HG03064 (cell line): ENCODE data around the gene ADAMTSL2.

Source experiments
- ATAC-seq: cut with Tn5 transposase; IDR thresholded peaks from one replicate; pipeline ENCODE4 v1.9.1; 2021; ENCODE audit warnings: low read depth; ENCODE audit not compliant: unreplicated experiment

The ADAMTSL2 gene

DNA sequence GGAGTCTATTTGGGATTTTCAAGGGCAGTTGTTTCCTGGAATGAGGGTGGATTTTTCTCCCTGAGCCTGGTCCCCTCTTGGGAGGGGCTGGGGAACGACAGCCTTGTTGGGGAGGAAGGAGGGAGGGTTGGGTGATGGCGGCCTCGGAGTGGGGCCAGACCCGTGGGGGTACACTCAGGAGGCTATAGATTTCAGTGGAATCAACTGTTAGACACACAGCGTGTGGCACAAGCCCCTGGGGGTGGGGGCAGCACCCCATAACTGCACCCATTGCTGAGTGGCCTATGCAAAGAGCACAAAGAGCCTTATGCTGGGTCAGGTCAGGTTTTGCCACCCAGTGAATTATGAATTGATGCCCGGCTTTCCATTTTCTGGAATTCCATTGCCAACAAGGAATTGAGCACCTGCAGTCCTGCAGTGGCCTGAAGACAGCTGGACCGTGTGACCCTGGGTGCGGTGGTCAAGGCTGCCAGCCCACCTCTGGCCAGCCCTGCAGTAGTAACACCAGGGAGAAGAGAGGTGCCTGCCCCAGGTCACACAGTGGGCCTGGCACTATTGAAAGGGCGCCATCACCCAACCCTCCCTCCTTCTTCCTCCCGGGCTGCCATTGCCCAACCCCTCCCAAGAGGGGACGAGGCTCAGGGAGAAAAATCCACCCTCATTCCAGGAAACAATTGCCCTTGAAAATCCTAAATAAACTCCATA, 18.1 kb upstream of the ADAMTSL2 start:
- no peak for ATAC-seq

DNA sequence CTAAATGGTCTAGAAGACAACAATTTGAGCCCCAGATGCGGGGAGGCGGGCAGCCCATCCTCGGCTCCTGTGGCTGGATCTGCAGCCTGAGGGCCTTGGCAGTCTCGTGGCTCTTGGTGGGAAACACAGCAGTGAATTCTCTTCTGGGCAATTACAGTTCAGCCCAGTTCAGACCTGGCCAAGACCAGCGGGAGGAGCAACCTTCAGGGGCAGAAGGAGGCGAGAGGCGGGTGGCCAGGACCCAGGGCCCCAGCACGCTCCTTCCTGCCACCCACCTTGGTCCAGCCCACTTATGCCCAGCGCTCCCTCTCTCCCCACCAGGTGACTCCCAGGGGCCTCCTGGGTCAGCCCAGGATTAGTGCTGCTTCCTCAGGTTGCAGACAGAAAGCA, 17.5 kb upstream of the ADAMTSL2 start:
- ATAC-seq, result no peak

DNA sequence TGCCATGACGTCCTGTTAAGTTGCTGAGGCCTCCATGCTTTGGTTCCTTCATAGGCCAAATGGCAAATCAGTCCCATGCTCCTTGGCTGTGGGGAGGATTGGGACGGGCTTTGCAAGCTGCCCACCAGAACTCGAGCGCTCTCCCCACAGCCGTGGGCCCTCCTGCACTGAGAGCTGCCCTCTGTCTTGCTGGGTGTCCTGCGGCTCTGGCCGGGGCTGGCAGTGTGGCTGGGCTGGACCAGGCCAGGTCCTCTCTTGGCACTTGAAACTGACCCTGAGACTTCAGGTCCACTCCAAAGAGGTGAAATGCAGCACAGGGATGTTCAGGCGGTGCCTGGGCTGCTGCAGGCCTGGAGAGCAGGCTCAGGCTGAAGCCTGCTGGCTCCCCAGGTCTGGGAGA, 16.8 kb upstream of the ADAMTSL2 start:
- ATAC-seq, result no peak

DNA sequence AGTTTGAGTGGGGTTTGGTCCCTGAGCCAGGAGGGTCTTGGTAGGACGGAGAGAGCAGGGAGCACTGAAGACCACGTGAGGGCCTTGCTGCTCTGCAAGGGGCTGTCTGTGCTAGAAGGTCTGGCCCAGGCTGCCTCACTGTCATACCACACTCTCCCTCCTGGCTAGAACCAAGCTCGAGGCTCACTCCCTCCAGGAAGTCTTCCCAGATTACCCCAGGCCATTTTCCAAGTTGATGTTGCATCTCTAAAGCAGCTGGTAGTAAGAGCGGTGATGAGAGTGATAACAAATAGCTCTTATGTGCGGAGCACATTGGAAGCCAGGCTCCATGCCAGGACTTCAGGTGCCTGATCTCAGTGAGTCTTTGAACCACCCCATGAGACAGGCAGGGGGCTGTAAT, 16.3 kb upstream of the ADAMTSL2 start:
- no peak for ATAC-seq

DNA sequence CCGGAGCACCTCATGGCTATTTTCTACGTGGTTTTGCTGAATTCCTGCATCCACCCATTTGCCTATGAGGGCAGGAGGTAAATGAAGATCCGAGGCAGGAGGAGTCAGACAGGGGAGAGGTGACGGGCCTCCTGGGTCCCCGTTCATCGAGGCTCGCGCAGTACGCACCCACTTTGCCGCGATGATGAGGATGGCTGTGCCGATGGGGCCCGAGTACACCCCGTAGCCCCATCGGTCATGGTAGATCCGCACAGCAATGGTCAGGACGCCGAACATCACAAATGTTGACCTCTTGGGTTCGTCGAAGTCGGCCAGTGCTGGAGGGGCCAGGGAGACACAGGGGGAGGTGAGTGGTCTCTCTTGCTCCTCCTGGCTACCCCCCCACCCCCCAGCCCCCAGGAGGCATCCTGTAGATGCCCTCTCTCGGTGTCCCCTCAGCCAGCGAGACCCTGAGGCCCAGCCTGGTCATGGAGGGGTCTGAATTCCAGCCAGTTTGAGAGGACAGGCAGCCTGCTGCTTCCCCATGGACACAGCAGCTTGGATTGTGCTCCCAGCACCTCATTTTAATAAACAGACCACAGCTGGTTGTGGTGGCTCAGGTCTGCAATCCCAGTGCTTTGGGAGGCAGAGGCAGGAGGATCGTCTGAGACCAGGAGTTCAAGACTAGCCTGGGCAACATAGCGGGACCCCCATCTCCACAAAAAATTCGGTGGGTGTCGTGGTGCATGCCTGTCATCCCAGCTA, 15.6 kb upstream of the ADAMTSL2 start:
- ATAC-seq, result no peak

DNA sequence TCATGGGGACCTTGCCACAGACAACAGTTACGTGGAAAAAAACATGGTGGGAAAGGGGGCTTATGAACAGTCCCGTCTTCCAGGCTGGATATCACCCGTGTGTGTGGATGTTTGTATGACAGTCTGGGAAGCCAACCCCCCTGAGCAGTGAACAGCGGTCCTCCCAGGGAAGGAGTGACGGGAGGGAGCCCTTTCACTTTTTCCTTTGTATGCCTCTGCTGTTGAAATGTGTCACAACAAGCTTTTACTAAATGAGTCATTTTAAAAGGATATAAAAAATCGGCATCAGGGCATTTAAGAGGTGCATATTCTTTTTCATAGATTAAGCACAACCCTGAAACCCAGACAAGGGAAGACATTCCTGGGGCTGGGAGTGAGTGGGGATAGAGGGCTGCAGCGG, 14.8 kb upstream of the ADAMTSL2 start:
- ATAC-seq, result no peak

DNA sequence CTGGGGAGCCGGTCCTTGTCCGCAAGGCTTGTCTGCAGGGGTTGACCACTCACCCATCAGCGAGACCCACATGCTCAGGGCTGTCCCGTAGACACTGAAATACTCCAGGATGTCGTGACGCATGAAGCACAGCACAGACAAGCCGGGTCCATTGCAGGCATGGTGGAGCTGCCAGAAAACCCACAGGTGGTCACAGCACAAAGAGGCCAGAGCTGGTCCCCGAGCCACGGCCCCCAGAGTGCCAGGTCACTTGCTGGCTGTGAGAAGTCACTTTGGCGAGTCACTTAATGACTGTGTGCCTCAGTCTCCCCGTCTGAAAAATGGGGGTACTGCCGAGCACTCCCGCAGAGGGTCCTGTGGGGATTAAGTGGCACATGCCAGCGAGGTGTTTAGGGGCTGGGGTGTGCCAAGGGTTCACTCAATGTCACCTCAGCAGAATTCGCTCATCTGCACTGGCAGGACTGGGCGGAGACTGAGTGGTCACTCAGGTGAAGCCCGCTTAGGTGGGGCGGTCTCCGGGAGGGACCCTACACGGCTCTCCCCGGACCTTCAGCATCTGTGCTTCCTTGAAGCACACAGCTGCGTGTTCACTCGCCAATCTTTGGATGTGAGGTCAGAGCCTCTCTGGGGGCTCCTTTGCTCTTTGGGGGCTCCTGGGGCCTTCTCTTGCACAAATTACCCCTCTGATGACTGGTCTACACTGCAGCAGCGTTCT, 14.2 kb upstream of the ADAMTSL2 start:
- no peak for ATAC-seq

DNA sequence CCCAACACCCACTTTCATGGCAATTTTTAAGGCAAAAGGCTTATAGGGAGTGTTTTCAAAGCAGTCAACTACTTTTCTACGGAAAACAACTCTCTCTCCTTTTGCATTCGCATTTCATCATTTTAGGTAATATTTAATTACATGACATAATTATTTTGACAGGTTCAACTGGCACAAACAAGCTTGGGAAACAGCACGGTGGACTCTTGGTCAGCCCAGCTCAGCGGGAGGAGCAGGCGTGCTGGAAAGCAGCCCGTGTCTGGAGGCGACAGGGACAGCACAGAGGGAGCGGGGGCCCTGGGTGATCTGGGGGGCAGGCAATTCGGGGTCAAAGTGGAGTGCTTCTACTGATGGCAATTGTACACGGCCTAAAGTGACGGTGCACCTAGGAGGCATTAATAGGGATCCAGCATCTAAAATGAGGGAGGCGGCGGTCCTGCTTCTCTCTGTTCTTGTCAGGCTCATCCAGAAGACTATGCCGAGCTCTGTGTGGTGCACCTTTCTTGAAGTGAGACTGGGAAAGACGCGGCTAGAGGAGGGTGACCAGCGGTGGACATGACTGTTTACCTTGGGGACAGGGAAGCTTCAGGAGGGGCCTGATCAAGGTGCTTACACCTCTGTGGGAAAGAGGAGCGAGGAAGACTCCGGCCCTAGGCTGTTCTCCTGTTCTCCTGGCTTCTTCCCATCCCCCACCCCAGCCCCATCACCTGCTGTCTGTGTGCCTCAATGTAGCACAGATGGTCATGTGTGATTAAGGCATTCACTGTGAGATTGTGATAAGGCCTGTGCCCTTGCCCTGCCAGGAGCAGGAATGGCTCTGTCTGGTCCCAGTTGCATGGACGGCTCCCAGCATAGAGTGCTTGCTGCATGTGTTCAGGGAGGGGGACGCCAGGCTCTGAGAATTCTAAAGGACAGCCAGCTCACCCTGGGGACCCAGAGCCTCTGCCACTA, 13.1 kb upstream of the ADAMTSL2 start:
- ATAC-seq, result no peak

DNA sequence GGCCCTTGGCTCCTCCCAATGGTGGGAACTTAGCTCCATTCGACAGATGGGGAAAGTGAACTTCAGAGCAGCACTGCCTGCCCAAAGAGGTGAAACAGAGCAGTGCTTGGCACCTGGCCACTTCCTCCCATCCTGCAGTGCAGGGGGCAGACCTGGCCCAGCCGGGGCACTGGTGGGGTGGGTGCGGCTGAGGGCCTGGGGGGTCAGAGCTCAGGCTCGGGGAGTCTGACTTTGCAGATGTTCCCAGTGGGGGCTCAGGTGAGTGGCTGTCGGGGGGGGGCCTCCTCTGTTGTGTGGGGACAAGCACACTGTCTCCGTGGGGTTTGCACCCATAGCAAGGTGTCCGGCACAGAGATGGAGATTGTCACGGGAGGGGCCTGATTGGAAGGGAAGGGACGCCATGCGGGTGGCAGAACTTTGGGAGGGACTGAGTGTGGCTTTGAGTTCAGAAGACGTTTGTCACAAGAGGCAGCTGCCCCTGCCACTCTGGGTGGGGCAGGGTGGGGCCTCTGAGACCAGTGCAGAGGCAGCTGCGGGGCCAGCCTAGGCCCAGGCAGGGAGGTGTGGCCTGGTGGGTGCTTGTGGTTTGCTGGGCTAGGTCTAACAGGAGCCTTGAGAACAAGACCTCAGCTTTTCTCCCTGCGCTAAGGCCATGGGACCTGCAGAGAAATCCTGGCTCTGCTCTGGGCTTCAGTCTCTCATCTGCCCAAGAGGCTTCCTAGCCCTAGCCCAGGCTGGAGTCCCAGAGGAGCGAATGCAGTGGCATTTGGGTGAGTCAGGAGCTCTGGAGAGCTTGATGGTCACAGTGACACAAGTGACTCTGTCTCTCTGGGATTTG, 12.2 kb upstream of the ADAMTSL2 start:
- ATAC-seq, result no peak

DNA sequence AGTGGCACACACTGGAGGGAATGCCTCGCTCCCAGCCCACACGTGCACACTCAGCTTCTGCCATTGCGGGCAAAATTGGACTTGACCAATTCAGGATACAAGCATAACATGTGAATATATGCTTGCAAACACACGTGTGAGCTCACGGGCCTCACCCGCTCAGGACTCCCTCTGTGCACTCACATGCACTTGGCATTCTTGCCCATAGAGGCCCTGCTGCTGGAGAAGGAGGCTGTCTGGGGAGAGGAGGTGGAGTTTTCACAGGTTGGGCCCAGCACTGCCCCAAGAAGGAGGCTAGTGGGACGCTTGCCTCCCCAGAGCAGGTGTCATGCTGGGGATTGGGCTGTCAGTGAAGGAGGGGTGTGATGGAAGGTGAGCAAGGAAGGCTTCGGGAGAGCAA, 11.4 kb upstream of the ADAMTSL2 start:
- ATAC-seq, result no peak

DNA sequence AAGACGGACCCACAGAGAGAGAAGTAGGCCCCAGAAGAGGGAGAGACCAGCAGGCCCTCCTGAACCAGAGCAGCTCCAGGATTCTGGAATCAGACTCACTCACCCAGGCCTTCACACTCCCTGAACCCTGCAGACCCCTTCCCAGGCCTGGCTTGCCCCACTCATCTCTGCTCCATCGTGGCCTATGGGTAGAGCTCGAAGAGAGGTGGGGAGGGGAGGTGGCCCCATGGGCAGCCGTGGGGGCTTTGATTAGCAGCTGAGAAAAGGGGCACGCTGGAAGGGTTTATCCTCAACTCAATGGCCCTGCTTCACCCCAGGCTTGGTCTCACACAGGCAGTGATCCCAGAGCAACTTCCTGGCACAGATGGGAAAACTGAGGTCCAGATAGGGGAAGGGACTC, 10.4 kb upstream of the ADAMTSL2 start:
- no peak for ATAC-seq

DNA sequence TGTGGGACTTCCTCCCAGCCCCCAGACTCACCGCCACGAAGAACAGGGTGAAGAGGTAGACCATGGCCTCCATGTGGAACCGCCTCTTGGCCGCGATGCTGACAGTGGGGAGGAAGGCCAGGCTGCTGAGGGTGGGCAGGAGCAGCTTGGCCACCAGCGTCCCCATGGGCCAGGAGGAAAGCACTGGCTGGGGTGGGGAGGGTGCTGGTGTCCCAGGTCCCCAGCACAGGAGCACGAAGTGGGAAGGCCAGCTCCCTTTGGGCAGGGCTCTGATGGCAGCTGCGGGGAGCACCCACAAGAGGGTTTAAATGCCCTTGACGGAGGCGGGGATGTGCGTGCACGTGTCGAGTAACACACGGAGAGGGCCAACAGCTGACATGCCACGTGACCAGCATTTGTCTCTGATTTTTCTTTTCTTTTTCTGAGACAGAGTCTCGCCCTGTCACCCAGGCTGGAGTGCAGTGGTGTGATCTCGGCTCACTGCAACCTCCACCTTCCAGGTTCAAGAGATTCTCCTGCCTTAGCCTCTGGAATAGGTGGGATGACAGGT, 9.8 kb upstream of the ADAMTSL2 start, which contains the start of gene MYMK:
Gene MYMK (minus strand): TSS at position 281 of the 550 bp plus-strand sequence. CDS start 115 bp downstream, at position 166.
- ATAC-seq, result no peak

DNA sequence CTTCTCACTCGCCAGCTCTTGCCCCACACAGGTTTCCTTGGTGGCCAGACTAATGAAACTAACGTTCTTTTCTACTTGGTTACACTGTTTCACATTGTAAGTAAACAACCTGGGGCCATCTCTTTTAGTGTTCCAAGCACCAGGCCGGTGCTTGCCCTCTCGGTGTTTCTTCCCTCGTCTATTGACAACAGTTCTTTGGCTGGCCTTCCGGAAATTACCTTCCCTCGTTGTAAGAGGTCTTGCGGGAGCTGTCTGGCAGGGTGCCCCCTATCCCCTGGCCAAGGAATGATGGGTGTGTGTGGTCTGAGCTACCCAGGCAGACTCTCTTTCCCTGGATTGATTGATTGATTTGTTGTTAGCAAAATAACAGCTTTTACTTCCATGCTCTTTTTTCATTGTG, 8.8 kb upstream of the ADAMTSL2 start:
- no peak for ATAC-seq

DNA sequence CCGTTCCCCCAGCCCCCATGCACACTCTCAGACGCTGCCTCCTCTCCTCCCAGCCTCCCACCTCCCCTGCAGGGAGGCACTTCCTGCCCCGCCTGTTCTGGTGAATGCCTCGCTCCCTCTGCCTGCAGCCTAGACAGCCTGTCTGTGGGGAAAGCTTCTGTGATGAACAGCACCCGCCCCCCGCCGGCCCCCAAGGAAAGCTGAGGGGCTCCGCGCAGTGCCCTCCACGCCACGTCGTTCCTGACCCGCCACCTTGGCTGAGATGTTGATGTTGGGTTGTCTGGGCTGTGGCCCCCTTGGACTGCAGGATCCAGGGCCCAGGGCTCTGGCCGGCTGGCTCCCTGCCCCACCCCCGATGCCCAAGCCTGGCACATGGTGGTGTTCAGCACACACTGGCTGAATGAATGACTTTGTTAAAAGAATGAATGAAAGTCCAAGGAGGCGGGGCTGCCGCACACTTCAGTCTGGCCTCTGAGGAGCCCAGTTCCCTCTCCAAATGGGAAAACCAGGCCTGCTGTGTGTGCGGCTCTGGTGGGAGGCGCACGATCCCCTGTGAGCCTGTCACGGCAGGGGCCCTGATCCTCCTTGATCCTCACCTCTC, 7.7 kb upstream of the ADAMTSL2 start:
- ATAC-seq, result no peak

DNA sequence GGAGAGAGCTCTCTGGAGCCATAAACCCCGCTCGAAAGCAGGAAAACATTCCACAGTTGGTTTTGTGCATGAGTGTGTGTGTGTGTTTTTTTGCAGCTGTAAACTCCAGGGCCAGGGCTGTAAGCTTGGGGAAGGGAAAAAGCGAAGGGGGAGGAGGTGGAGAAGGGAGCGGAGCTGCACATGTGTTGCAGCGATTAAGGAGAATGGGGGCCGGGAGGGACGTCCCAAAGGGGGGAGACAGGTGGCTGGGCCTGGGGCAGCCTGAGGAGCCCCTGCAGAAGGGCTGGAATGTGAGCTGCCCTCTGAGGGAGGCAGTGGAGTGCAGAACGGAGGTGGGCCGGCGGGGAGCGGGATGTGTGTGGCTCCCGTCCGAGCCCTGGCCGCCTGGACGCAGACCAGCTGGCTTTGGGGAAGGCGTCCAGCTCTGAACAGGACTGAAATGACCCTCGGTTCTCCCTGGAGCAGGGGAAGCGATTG, 7.0 kb upstream of the ADAMTSL2 start:
- no peak for ATAC-seq

DNA sequence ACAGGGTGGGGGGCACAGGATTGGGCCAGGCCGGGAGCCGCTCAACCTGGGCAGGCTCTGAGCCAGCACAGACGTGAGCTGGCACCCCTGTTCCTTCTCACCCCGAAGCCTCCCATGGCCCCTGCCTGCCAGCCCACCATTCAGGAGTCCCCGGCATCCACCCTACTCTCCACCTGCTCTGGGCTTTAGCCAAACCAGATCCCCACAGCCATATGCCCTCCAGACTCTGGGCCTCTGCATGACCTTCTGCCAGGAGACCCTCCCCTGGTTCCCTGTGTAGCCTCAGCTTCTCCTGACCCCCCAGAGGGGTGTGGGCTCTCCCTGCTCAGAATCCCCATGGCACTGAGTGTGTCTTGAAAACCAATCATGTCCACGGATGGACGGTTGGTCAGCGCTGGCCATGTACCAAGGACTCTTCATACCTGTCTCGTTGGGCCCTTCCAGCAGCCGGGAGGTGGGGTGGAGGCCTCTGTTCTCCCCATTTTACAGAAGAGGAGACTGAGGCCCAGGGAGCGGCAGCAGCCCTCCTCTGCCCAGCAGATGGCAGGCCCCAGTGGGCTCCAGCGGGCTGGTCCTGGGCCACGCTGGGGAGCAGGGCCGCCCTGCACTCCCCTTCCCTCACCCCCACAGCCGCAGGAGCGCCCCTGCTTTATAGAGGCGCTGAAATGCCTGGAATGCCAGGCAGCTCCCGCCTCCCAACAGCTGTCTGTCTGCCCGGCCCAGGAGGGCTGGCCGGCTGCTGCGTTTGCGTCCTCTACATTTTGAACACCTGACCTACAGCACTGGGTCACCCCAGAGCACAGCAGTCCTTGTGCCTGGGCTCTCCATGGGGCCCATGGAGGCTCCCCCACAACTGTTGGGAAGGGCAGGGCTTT, 6.3 kb upstream of the ADAMTSL2 start:
- no peak for ATAC-seq

DNA sequence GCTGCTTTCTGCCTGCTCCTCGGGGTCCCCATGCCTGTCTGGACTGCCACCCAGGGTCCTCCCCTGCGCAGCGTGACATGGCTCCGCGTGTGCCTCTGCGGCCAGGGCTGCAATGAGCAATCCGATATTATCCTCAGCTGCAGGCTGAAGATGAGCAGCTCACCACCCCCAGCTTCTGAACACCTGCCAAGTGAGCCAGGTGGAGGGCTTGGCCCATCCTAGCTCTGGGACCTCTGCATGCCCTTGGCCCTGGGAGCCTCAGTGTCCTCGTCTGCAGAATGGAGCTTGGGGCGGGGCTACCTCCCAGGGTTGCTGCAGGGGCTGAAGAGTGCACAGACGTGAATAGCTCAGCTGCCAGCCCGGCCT, 5.6 kb upstream of the ADAMTSL2 start:
- ATAC-seq, result no peak

DNA sequence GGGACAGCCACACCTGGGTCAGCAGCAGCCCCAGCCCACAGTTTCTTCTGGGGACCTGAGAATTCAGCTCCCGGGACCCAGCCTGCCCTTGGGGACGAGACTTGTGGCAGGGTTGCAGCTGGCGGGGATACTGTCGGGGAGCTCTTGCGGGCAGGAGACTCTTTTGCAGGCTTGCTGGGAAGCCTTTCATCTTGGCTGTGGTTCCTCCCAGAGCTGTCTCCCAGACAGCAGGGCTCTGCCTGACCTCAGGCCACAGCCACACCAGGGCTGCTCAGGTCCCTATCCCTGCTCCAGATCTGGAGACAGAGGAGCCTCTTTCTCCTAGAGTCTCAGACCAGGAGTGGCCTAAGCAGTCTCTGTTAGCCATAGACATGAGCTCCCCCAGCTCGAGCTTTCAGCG, 5.0 kb upstream of the ADAMTSL2 start:
- no peak for ATAC-seq
